D341Med (cell line): ENCODE results near the gene KIF26B.
A peak's percentile ranks its signal among the peaks of the same experiment; 100 is the strongest.

Source experiments
- DNase-seq: peaks from one replicate; pipeline ENCODE4 v3.0.0; 2012; ENCODE audit warnings: low spot score

Gene KIF26B

GRCh38 chr1:245133995-245134715 is 20.6 kb upstream of the KIF26B start:
- DNase-seq: no peak

DNA sequence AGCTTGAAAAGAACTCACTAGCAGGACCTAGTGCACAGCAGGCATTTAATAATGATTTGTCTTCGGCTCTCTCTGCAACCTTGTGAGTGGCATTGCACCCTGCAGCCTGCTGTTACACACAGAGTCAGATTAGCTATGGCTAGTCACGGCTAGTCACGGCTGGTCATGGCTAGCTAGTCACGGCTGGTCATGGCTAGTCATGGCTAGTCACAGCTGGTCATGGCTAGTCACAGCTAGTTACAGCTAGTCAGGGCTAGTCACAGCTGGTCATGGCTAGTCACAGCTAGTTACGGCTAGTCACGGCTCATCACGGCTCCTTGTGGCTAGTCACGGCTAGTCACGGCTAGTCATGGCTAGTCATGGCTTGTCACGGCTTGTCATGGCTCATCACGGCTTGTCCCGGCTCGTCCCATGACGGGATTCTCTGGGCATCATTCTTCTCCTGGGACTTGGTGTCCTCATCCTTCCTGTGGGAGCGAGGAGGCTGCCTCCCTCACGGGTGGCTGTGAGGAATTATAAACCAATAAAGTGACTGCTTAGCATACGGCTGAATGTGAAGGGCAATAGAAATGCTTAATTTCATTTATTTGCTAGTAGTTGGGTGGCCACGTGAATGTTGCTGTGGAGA is 12.5 kb upstream of the KIF26B start:
- no peak for DNase-seq

- no peak for DNase-seq
Measured at GRCh38 chr1:245142976-245143375, 11.8 kb upstream of the KIF26B start.

- no peak for DNase-seq
Measured at GRCh38 chr1:245143849-245144248, 10.9 kb upstream of the KIF26B start.

- DNase-seq: no peak
Measured at GRCh38 chr1:245148069-245148468, 6.7 kb upstream of the KIF26B start.

DNA sequence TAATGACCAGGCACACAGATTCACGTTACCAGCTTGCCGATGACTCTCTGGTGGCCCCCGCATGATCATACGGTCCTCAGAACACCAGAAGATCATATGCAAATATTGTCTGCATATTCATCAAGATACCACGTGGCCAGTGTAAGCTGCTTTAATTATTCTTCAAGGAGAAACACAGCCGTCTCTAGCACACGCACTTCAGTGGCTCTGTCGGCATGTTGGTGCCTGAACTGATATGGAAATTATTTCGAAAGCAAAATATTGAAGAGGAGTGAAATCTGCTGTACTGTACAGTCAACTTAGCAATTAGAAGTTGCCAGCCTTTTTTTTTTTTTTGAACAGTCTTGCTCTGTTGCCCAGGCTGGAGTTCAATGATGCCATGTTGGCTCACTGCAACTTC is 5.9 kb upstream of the KIF26B start:
- no peak for DNase-seq

GRCh38 chr1:245153081-245153551 is 1.7 kb upstream of the KIF26B start:
- peak; percentile 81 for DNase-seq

DNA sequence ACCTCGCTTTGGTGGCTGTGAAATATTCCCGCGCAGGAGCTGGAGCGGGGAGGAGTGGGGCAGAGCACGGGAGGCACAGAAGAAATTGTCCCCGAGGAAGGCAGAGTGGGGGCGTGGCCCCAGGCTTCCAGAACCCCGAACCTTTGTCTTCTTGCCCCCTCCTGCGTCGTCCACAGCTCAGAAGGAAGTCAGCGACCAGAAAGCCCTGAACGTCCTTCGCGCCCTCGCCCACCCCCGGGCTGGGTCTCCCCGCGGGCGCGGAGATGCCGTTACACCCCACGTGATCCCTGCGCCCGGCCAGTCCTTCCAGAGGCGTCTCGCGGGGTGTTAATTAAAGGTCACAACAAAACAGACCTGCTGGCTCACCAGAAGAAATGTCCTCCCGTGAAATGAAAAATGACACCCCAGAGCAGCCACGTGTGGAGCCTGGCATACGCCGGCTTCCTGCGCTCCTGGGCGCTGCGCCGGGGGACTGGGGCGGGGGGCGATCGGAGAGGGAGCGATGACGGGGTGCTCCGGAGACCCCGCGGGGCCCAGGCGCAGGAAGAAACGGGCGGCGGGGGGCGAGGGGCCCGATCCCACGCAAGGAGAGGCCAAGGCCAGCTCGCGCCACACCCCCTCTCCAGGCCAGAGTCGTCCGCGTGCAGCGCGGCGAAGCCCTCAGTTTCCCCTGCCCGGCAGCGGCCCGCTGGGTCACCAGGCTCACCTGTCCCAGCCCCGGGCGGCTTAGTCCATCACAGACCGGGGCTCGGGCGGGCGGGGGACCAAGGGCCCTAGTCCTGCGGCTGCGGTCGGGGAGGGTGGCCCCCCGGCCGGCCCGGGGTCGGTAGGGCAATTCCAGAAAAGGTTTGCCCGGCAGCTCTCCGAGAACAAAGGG is 995 bp upstream of the KIF26B start:
- peak; percentile 68 for DNase-seq

GRCh38 chr1:245155272-245156040 is 671 bp downstream of the KIF26B start:
- DNase-seq: peak; percentile 72

- peak; percentile 96 for DNase-seq
Measured at GRCh38 chr1:245156041-245156735, 1.4 kb downstream of the KIF26B start.

DNA sequence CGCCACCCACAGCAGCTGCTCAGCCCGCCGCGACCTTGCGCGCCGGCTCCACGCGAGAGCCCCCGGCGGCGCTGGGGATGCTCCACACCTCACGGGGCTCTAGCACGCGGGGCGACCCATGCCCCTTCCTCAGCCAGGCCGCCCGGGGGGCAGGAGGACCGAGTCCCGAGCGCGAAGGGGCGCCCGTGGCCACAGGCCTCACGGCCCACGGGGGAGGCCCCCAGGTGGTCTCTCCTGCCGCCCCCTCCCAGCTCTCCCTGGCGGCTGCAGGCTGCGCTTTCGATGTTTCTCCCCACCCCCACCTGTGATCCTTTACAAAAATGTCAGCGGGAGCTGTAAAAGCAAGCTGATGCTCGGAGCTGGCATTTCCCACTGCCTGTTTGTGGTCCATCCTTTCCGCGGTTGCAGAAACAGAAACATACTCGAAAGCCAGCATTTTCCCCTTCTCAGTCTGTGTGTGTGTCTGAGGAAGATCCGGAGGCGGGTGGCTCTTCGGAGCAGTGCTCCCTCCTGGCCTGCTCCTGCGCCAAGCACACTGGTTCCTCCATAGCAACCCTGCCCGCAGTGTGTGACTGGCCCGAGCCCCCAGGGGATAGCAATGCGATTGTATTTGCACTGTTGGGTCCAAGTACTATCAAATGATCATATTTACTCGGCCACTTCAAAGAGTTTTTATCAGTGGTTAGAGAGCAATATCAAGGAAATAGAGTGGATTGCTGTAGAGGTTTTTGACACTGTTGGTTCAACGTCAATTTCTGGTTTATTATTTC is 2.1 kb downstream of the KIF26B start:
- no peak for DNase-seq

DNA sequence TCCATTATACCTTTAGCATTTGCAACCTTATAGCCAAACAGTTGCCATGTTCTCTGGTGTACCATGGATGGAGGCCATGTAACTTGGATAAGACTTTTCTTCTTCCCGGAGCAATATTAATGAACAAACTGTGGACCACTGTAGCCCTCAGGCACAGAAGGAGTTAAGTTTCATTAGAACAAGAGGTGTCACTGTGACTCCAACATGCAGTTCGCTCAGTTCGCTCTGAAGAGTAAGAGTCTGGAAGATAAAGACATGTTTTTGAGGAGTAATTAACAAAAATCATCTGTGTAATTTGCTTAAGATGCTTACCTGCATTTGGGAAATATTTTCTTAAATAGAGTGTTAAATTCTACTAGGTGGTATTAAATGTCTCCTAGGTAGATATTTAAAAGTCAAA is 4.1 kb downstream of the KIF26B start:
- DNase-seq: no peak

DNA sequence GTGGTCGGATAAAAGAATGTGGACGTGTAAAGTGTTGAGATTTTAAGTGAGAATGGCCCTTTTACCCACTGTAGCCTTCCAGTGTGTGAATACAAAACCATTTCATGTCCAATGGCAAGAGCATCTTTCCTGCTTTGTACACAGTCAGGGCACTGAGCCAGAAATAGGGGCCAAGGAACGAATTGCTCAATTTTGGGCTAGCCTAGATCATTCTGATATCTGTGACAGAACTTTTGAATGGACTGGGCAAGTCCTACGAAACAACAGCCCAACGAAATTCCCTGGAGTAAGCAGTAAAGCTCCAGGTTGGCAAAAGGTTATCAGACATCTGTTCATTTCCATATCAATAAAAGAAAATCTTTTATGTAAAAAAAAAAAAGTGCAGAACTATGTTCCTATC is 5.5 kb downstream of the KIF26B start:
- no peak for DNase-seq

GRCh38 chr1:245160741-245161400 is 6.1 kb downstream of the KIF26B start:
- DNase-seq: no peak

DNA sequence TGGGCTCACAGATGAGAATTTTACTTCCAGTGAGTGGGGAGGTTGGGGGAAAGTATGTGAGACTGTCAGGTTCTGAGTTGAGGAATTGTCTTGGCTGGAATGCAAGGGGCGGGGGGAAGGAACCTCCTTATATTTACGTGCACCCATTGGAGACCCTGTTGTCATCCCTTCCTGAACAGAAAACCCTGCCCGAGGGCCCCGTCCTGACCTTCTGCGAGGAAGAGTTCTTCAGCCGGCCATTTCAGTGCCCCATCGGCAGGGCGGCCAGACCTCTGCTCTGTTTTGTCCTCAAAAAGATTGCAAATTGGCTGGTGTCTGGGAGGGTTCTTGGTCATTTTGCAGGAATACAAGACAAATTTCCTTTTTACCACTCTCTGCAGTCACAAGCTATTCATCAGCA is 7.1 kb downstream of the KIF26B start:
- DNase-seq: no peak

DNA sequence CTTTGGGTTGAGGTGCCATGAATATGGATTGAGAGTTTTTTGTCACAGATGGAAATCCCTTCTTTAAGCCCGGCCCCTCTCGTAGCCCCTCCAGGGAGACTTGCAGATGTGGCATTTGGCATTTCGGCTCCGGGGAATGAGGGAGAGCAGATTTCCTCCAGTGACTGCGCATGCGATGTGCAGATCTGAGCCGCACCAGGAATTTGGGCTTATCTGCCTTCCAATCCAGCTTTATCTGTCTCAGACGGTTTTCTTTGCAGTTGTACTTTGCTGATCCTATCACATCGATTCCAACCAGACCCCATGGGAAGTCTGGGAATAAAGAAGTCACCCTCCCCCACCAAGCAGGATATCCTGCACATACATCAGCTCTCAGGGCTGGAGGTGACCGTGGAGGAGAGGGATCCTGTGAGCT is 11.7 kb downstream of the KIF26B start:
- no peak for DNase-seq

DNA sequence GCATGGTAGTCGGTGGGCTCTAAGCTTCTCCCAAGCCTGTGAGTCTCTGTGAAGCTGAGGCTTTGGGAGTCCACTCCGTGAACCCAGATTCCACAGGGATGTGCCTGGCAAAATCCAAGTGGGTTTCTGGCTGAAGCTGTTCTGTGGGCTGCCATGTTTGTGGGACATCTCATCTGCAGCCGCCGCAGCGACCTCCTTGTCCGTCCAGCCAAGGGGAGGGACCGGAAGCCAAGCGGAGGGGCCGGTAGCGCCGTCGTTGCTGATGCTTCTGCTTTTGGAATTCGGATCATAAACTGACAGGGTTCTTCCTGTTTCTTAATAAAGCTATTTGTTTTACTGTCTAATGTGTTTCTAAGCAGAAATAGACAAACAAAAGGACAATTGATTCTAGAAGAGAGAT is 13.3 kb downstream of the KIF26B start:
- no peak for DNase-seq

DNA sequence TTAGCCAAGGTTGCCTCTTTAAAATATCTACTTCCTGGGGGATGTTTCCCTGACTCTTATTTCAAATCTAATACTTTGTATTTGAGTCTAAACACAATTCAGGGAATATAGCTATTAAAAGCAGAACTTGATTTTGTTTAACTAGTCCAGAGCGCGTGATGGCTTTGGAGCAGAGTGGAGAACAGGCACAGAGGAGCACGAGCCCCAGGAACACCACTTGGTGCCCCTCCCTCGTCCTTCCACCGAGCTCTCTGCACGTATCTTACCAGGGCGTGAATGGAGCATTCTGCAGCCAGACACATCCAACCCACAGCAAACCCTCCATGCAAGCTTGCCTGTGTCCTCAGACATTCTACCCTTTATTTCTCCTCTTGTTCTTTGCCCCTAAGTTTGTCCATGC is 14.1 kb downstream of the KIF26B start:
- no peak for DNase-seq

GRCh38 chr1:245169376-245169775 is 14.6 kb downstream of the KIF26B start:
- DNase-seq: no peak

DNA sequence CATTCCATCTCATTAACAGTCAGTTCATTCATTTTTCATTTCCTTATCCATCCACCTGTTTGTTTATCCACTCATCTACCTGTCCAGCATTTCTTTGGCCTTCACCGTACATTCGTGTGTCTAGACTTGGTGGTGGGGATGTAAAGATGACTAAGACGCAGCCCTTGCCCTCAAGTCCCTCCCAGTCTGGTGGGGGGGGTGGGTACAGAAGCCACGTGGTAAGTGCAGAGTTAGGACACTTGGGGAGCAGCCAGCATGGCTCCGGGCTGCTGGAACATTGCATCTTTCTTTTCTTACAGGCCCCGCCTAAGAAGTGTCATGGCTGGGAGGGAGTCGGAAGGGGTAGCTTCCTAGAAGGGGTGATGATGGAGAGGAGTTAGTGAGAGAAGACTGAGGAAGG is 17.2 kb downstream of the KIF26B start:
- no peak for DNase-seq
